Heart left ventricle (tissue), 16 donors: ENCODE measurements around the gene COL20A1. TPM values are rescaled to one million over a fixed set of nuclear protein-coding genes. Genes with fewer than 3 reads are reported as not detected.

Source experiments
- ATAC-seq, 4 donors: fragments of 200-7000 bp; cut with Tn5 transposase; one replicate each; pipeline ENCODE4 v1.9.1; 2020 to 2022; ENCODE audit warnings: moderate library complexity in 4 of 4, mild to moderate bottlenecking in 3 of 4, moderate number of reproducible peaks in 1 of 4
- DNase-seq, 5 donors: peaks; one replicate each; pipeline ENCODE4 v3.0.0-alpha.2; 2020
- H3K27ac ChIP-seq, 12 donors: fragments of 200-600 bp; sonication (generic) in 4 of 12; one replicate each; pipeline versions ENCODE4 v1.5.0 to v1.8.0; 2016 to 2022; ENCODE audit warnings: mild to moderate bottlenecking in 2 of 12
- H3K27me3 ChIP-seq, 9 donors: fragments of 200-600 bp; sonication (generic) in 2 of 9; one replicate each; pipeline versions ENCODE4 v1.5.1 to v1.8.0; 2016 to 2022; ENCODE audit warnings: mild to moderate bottlenecking in 3 of 9
- H3K36me3 ChIP-seq, 9 donors: fragments of 200-600 bp; sonication (generic) in 2 of 9; one replicate each; pipeline versions ENCODE4 v1.5.0 to v1.8.0; 2018 to 2022; ENCODE audit warnings: mild to moderate bottlenecking in 2 of 9
- H3K4me1 ChIP-seq, 12 donors: fragments of 200-600 bp; sonication (generic) in 4 of 12; one replicate each; pipeline versions ENCODE4 v1.5.0 to v1.8.0; 2016 to 2022; ENCODE audit warnings: mild to moderate bottlenecking in 3 of 12
- H3K4me3 ChIP-seq, 12 donors: fragments of 200-600 bp; sonication (generic) in 4 of 12; one replicate each; pipeline versions ENCODE4 v1.5.0 to v1.8.0; 2017 to 2022; ENCODE audit warnings: mild to moderate bottlenecking in 9 of 12, moderate library complexity in 4 of 12
- H3K9me3 ChIP-seq, 12 donors: fragments of 200-600 bp; sonication (generic) in 4 of 12; one replicate each; pipeline versions ENCODE4 v1.5.0 to v1.8.0; 2016 to 2022; ENCODE audit warnings: mild to moderate bottlenecking in 1 of 12
- POLR2A ChIP-seq, 2 donors: fragments of 450-650 bp; IDR thresholded peaks; one replicate each; pipeline ENCODE4 v1.6.1; 2017; ENCODE audit warnings: antibody characterized with exemption in 2 of 2, mild to moderate bottlenecking in 2 of 2, moderate library complexity in 2 of 2
- WGBS, 4 donors: extraction: QIAGEN DNeasy Blood & Tissue Kit in 2 of 4; methylation state at CpG; one replicate each; pipeline versions ENCODE4 v1.1.5 to v1.1.7; 2013 to 2018; 5-methylcytosine and 5-hydroxymethylcytosine counted together
- intact Hi-C, 10 donors: fragments of 100-400 bp; cut with DNase I; formaldehyde crosslinking; loops; one replicate each; pipeline versions ENCODE4 v1.11.1 to v1.14.2; 2022
- polyA plus RNA-seq, 2 donors: library from polyadenylated mRNA; stranded (reverse); fragments of 200-250 nt; gene quantifications; one replicate each; pipeline ENCODE4 v1.2.3, GENCODE V29; 2013
- total RNA-seq, 9 donors: library from RNA; depleted of rRNA in 2 of 9; stranded (reverse); fragments of >200 nt in 2 of 9; fragmentation: NEBNext Ultra II Directional in 3 of 9; extraction: Animal tissue kit (Norgen Biotek cat#: 25700) in 3 of 9; gene quantifications; one replicate each; pipeline versions ENCODE4 v1.1.0 to v1.2.4, GENCODE V29; 2016 to 2023
- TF ChIP-seq, protein P1 (sequence below), 12 donors: fragments of 200-600 bp; sonication (generic) in 4 of 12; IDR thresholded peaks; one replicate each; pipeline versions ENCODE4 v1.5.0 to v1.8.0; 2018 to 2022; ENCODE audit warnings: antibody characterized with exemption in 12 of 12, mild to moderate bottlenecking in 5 of 12
- donor health status: ischemic (EF 13 %, LVEDD 7.1; RV severe dilation, severe dysfunction).
- donor health status: healthy with polysubstance abuse.
- donor health status: DM: no; HTN: yes; CAD: no.
- donor health status: DM: no; HTN: no; CAD: no.
- donor health status: ischemic (EF 25% LVEDD 6.9; RV normal size, moderate dysfunction).
- donor health status: ischemic (EF 25% LVEDD 5.7; RV mildly dilated, moderate dysfunction).
- donor health status: healthy.
- donor health status: DM: yes; HTN: yes; CAD: no.
- donor health status: ischemic (EF 35%, LVEDD 5.7; RV mildly dilated, moderate dysfunction).
- donor health status: nonischemic (EF 11% LVEDD 7.7; RV severe dilation, severe dysfunction).
- donor health status: DM: yes; HTN: yes; CAD: no.
- donor health status: PGD.
- donor health status: ischemic (EF 29% LVEDD 5.4; RV normal size, mild dysfunction).
- donor health status: nonischemic (EF 23%, LVEDD 6.1; RV moderate dilation, normal function).

Gene COL20A1
- total and polyA plus RNA-seq, 11 donors: not detected

DNA sequence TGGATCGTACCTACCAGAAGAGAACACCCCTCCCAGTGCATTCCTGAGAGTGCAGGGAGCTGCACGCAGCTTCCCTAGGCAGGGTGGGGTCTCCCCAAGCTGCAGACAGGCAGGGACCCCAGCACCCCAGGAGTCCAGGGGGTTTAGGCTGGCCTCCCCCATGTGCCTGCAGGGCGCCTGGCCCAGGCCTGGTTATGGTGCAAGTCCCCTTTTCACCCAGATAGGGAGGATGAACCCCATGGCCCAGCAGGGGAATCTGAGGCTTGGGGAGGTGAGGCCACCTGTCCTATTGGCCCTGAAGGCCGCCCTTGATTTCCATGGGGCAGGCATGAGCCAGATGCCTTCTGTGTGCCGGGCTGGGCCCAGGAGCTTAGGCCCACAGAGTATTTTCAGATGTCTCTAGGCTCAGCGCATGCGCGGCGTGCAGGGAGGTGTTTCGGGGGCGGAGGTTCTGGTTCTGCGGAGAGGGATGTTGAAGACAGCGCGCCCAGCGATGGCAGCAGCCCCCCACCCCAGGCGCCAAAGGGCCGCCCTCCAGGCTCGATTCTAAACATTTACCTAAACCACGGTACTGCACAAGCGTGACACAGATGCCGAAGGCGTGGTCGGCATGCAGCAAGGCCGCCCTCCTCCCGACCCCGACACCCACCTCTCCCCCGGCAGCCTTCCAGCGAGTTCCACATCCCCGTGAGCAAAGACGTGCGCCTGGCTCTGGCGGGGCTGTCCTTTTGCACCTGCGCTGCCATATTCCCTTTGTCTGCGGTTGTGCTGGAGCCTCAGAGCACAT, 29.4 kb downstream of the COL20A1 start:
- H3K9me3 ChIP-seq: peaks cover 0 to 8% (median 0%) of the 10 kb centered on the region in 12 donors
- intact Hi-C loops: no loop called here
- peak in 4 of 5 donors; percentile 9 to 62 (median 22) for DNase-seq

DNA sequence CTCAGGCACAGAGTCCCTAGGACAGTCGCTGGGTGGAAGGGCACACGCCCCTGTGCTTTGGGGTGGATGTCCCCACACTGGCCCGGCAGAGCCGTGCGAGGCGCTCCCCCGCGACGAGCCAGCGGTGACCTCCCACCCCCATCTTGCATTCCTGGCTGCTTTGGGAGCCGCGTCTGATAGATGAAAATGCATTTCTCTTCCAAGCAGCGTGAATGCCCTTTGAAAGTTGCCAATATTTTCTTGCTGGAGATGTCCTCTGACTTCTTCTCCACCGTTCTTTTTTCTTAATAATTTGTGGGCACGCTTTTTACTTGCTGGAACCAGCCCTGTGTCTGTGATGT, 29.9 kb downstream of the COL20A1 start:
- H3K9me3 ChIP-seq: peaks cover 0 to 8% (median 0%) of the 10 kb centered on the region in 12 donors
- no peaks in the 10 kb centered on the region for H3K36me3 ChIP-seq
- TF ChIP-seq, protein P1, sequence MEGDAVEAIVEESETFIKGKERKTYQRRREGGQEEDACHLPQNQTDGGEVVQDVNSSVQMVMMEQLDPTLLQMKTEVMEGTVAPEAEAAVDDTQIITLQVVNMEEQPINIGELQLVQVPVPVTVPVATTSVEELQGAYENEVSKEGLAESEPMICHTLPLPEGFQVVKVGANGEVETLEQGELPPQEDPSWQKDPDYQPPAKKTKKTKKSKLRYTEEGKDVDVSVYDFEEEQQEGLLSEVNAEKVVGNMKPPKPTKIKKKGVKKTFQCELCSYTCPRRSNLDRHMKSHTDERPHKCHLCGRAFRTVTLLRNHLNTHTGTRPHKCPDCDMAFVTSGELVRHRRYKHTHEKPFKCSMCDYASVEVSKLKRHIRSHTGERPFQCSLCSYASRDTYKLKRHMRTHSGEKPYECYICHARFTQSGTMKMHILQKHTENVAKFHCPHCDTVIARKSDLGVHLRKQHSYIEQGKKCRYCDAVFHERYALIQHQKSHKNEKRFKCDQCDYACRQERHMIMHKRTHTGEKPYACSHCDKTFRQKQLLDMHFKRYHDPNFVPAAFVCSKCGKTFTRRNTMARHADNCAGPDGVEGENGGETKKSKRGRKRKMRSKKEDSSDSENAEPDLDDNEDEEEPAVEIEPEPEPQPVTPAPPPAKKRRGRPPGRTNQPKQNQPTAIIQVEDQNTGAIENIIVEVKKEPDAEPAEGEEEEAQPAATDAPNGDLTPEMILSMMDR (IDR thresholded peaks at IDR 0.05): no peak
- no peak for TF ChIP-seq POLR2A (IDR thresholded peaks at IDR 0.05)
- DNase-seq: peak in 1 of 5 donors; percentile 6
- peaks cover 0 to 32% (median 0%) of the 10 kb centered on the region in 9 donors for H3K27me3 ChIP-seq
- no peak overlapping the region for H3K4me3 ChIP-seq
- no peak overlapping the region for H3K27ac ChIP-seq
- 31 to 56% (median 43%) methylated on average over 13 to 15 of the region's 15 CpGs for WGBS, 4 donors
- intact Hi-C loops: no loop called here
- no peaks in the 10 kb centered on the region for H3K4me1 ChIP-seq
- no peak for ATAC-seq

More for the DNA sequence above, 29.4 kb downstream of the COL20A1 start:
- Histone ChIP-seq H3K4me1 (no peaks in the 10 kb centered on the region), H3K27ac (no peak overlapping the region), H3K27me3 (peaks cover 0 to 33% (median 0%) of the 10 kb centered on the region in 9 donors), H3K4me3 (no peak overlapping the region), H3K36me3 (no peaks in the 10 kb centered on the region)
- 68 to 84% (median 76%) methylated on average over 31 to 34 of the region's 34 CpGs for WGBS, 4 donors
- no peak for ATAC-seq
- no peak for TF ChIP-seq POLR2A (IDR thresholded peaks at IDR 0.05)
- TF ChIP-seq, protein P1 (IDR thresholded peaks at IDR 0.05): no peak

- no peak overlapping the region for H3K4me3 ChIP-seq
- H3K36me3 ChIP-seq: no peaks in the 10 kb centered on the region
- H3K27me3 ChIP-seq: peaks cover 0 to 32% (median 0%) of the 10 kb centered on the region in 9 donors
- ATAC-seq (no peak), DNase-seq (peak in 1 of 5 donors; percentile 5)
- 69 to 77% (median 71%) methylated on average over 17 to 18 of the region's 18 CpGs for WGBS, 4 donors
- intact Hi-C loops: no loop called here
- H3K4me1 ChIP-seq: no peaks in the 10 kb centered on the region
- no peak overlapping the region for H3K27ac ChIP-seq
- H3K9me3 ChIP-seq: peaks cover 0 to 8% (median 0%) of the 10 kb centered on the region in 12 donors
- TF ChIP-seq, protein P1 (IDR thresholded peaks at IDR 0.05): no peak
- TF ChIP-seq POLR2A (IDR thresholded peaks at IDR 0.05): no peak
These were observed 30.5 kb downstream of the COL20A1 start for GRCh38 chr20:63323357-63323981.

- H3K27ac ChIP-seq: no peak overlapping the region
- no peak overlapping the region for H3K4me3 ChIP-seq
- H3K9me3 ChIP-seq: peaks cover 0 to 8% (median 0%) of the 10 kb centered on the region in 12 donors
- intact Hi-C loops: no loop called here
- H3K4me1 ChIP-seq: no peaks in the 10 kb centered on the region
- H3K27me3 ChIP-seq: peaks cover 0 to 38% (median 0%) of the 10 kb centered on the region in 9 donors
- ATAC-seq (no peak), DNase-seq (peak in 4 of 5 donors; percentile 8 to 46 (median 14))
- no peaks in the 10 kb centered on the region for H3K36me3 ChIP-seq
- WGBS, 4 donors: 87 to 89% (median 89%) methylated on average over 10 of the region's 10 CpGs; no CpG with 5 or more reads in 1 of the 4 donors
- no peak for TF ChIP-seq POLR2A (IDR thresholded peaks at IDR 0.05)
- TF ChIP-seq, protein P1 (IDR thresholded peaks at IDR 0.05): no peak
These were observed 32.1 kb downstream of the COL20A1 start for GRCh38 chr20:63325021-63325471.
